Activated CD8-positive, alpha-beta memory T cell treated with anti-CD3 and anti-CD28 coated beads, Interleukin-2, amount 10 ng/mL, durations not matched to agents 7 days and 5 days (primary cell): ENCODE results near the gene SEMA5A. TPM values are rescaled to one million over a fixed set of nuclear protein-coding genes. Genes with fewer than 3 reads are reported as not detected.

Source experiments
- ATAC-seq: fragments of 150-1000 bp; cut with Tn5 transposase; one replicate; pipeline ENCODE4 v1.10.0; 2021; ENCODE audit warnings: moderate library complexity
- CTCF ChIA-PET: fragments of 350-600 bp; sonication (Branson Sonifier 250); formaldehyde crosslinking; loops from one replicate; lab custom pipeline; 2021; ENCODE audit warnings: antibody characterized with exemption; lab: Charles Lee
- DNase-seq: peaks from one replicate; pipeline ENCODE4 v3.0.0-alpha.2; 2020
- H3K27ac Mint-ChIP-seq: one replicate; pipeline ENCODE4 v1.8.0; 2021; ENCODE audit warnings: mild to moderate bottlenecking, mixed read lengths
- H3K27me3 Mint-ChIP-seq: one replicate; pipeline ENCODE4 v1.8.0; 2021; ENCODE audit warnings: mixed read lengths
- H3K36me3 Mint-ChIP-seq: one replicate; pipeline ENCODE4 v1.8.0; 2021; ENCODE audit warnings: mild to moderate bottlenecking, mixed read lengths
- H3K4me1 Mint-ChIP-seq: one replicate; pipeline ENCODE4 v1.8.0; 2021; ENCODE audit warnings: mixed read lengths
- H3K4me3 Mint-ChIP-seq: one replicate; pipeline ENCODE4 v1.8.0; 2021; ENCODE audit warnings: mild to moderate bottlenecking, moderate library complexity, mixed read lengths
- H3K9me3 Mint-ChIP-seq: one replicate; pipeline ENCODE4 v1.8.0; 2022; ENCODE audit warnings: low read depth, mixed read lengths
- total RNA-seq, 2 experiments: library from RNA; stranded (reverse); gene quantifications; one replicate each; pipeline ENCODE4 v1.2.3, GENCODE V29; 2021

The SEMA5A gene
- total RNA-seq, 2 experiments from 2014 or later = 0.02 TPM; not detected in 1

DNA sequence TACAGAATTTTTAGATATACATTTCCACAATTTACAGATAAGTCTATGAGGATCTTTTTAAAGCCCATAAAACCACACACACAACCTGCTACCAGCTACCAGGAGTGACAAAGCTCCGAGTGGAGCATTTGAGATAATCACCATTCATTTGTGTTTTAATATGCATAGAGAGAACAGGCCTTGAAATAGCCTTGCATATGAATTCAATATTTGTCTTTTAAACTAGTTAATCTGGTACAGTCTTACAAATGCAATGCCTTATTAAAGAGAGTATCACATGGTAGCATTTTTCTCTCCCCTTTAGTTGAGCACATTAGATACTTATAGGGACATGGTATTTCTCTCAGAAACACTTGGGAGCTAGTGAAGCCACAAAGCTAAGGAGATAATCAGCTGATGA lies 49.1 kb downstream of the SEMA5A start:
- CTCF ChIA-PET = no interaction called here
- Mint-ChIP-seq H3K9me3 (no peaks in the 10 kb centered on the region), H3K36me3 (no peaks in the 10 kb centered on the region), H3K4me1 (no peaks in the 10 kb centered on the region), H3K4me3 (no peak overlapping the region), H3K27ac (no peak overlapping the region), H3K27me3 (no peaks in the 10 kb centered on the region)
- ATAC-seq (no peak), DNase-seq (no peak)

DNA sequence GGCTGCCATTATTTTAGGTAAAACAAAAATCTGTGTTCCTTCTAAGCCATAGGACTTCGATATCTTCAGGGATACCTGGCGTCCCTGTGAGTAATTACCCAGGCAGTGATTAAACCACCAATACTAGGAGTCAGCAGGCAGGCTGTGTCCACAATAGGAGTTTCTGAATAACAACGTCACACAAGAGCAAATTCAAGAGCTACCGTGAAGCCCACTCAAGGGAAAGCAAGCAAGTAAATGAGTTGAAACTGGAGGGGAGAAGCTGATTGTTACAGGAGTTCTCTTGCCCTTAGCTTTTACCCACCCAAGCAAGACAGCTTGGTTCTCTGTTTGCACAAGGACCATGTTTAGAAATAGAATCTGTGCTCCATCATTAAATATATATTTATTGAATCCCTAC lies 50.8 kb downstream of the SEMA5A start:
- CTCF ChIA-PET = no interaction called here
- H3K4me1 Mint-ChIP-seq = no peaks in the 10 kb centered on the region
- DNase-seq (no peak), ATAC-seq (no peak)
- H3K36me3 Mint-ChIP-seq = no peaks in the 10 kb centered on the region
- no peaks in the 10 kb centered on the region for H3K27me3 Mint-ChIP-seq
- no peak overlapping the region for H3K4me3 Mint-ChIP-seq
- no peak overlapping the region for H3K27ac Mint-ChIP-seq
- no peaks in the 10 kb centered on the region for H3K9me3 Mint-ChIP-seq

- CTCF ChIA-PET = no interaction called here
- no peaks in the 10 kb centered on the region for H3K36me3 Mint-ChIP-seq
- ATAC-seq (no peak), DNase-seq (no peak)
- no peaks in the 10 kb centered on the region for H3K27me3 Mint-ChIP-seq
- H3K27ac Mint-ChIP-seq = no peak overlapping the region
- no peaks in the 10 kb centered on the region for H3K9me3 Mint-ChIP-seq
- no peaks in the 10 kb centered on the region for H3K4me1 Mint-ChIP-seq
- no peak overlapping the region for H3K4me3 Mint-ChIP-seq
These were observed 51.6 kb downstream of the SEMA5A start for GRCh38 chr5:9494301-9494700.

- ATAC-seq = no peak
- H3K27me3 Mint-ChIP-seq = no peaks in the 10 kb centered on the region
- no peak for DNase-seq
- H3K4me3 Mint-ChIP-seq = no peak overlapping the region
- H3K9me3 Mint-ChIP-seq = peaks cover 2% of the 10 kb centered on the region
- CTCF ChIA-PET = no interaction called here
- H3K4me1 Mint-ChIP-seq = no peaks in the 10 kb centered on the region
- no peak overlapping the region for H3K27ac Mint-ChIP-seq
- H3K36me3 Mint-ChIP-seq = no peaks in the 10 kb centered on the region
These were observed 55.3 kb downstream of the SEMA5A start for GRCh38 chr5:9490494-9491097.

DNA sequence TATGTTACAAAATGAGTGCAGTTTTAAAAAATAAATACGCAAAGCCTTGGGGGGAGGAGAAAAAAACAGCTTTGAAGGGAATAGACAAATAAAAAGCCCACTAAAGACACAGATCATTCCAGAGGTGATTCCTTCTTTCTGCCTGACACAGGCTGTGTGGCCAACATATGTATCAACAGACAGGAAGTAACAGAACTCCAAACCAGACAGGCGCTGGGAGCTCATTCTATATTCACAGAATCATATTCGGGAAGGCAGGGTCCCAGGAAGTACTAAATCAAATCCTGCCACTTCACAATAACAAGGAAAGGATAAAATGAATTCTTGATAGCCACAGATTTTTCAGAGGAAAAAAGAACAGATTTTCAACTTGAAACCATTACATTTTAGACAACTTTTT lies 62.1 kb downstream of the SEMA5A start:
- no peaks in the 10 kb centered on the region for H3K4me1 Mint-ChIP-seq
- no peak overlapping the region for H3K4me3 Mint-ChIP-seq
- no peak for ATAC-seq
- no peaks in the 10 kb centered on the region for H3K27me3 Mint-ChIP-seq
- no peak overlapping the region for H3K27ac Mint-ChIP-seq
- no peaks in the 10 kb centered on the region for H3K36me3 Mint-ChIP-seq
- peaks cover 5% of the 10 kb centered on the region for H3K9me3 Mint-ChIP-seq
- DNase-seq = no peak
- CTCF ChIA-PET = no interaction called here

DNA sequence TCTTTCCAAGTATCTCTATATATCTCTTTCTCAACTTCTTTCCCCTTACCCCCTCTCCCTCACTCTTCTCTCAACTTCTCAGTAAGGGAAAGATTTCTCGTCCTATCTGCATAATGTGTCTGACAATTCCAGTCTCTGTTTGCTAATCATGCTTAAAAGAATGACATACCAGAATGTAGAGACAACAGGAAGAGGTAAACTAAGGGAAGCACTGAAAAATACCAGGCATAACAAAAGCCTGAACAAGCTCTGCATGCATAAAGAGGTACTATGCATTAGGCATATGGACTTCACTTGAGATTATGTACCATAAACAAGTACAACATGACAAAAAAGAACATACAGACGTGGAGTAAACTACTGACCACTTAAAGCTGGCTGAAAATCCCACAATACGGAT lies 62.6 kb downstream of the SEMA5A start:
- DNase-seq (no peak), ATAC-seq (no peak)
- no peak overlapping the region for H3K4me3 Mint-ChIP-seq
- H3K36me3 Mint-ChIP-seq = no peaks in the 10 kb centered on the region
- H3K27me3 Mint-ChIP-seq = no peaks in the 10 kb centered on the region
- H3K9me3 Mint-ChIP-seq = peaks cover 5% of the 10 kb centered on the region
- H3K27ac Mint-ChIP-seq = no peak overlapping the region
- no peaks in the 10 kb centered on the region for H3K4me1 Mint-ChIP-seq
- CTCF ChIA-PET = no interaction called here

- Mint-ChIP-seq H3K27ac (no peak overlapping the region), H3K4me3 (no peak overlapping the region), H3K27me3 (no peaks in the 10 kb centered on the region), H3K4me1 (no peaks in the 10 kb centered on the region), H3K9me3 (peaks cover 8% of the 10 kb centered on the region), H3K36me3 (no peaks in the 10 kb centered on the region)
- DNase-seq = no peak
- CTCF ChIA-PET = no interaction called here
- no peak for ATAC-seq
These were observed 63.5 kb downstream of the SEMA5A start for GRCh38 chr5:9482381-9482780.

DNA sequence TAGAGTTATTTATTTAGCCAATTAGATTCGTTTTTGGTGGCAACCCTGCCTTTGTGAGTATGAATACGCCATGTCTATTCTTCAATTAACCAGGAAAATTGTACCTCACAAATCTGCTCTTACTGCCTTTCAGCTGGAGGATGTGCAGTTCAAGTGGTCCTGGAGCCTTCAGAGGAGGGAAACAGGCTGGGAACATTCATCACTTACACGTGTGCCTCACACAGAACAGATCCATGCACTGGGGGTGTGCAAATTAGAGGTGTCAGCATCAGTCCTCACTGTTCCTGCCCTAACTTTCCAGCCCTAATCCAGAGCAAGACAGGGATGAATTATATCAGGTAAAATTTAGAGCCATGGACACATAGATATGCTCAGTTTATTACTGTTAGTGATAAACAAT lies 65.4 kb downstream of the SEMA5A start:
- H3K4me1 Mint-ChIP-seq = no peaks in the 10 kb centered on the region
- CTCF ChIA-PET = no interaction called here
- no peak overlapping the region for H3K27ac Mint-ChIP-seq

GRCh38 chr5:9479990-9480389 lies 65.9 kb downstream of the SEMA5A start:
- H3K27me3 Mint-ChIP-seq = no peaks in the 10 kb centered on the region
- no peak overlapping the region for H3K4me3 Mint-ChIP-seq
- peaks cover 10% of the 10 kb centered on the region for H3K9me3 Mint-ChIP-seq
- ATAC-seq (no peak), DNase-seq (no peak)
- CTCF ChIA-PET = no interaction called here
- no peaks in the 10 kb centered on the region for H3K36me3 Mint-ChIP-seq
- H3K4me1 Mint-ChIP-seq = no peaks in the 10 kb centered on the region
- H3K27ac Mint-ChIP-seq = no peak overlapping the region

More for the DNA sequence above, 65.4 kb downstream of the SEMA5A start:
- no peak for DNase-seq
- Mint-ChIP-seq H3K4me3 (no peak overlapping the region), H3K27me3 (no peaks in the 10 kb centered on the region), H3K36me3 (no peaks in the 10 kb centered on the region), H3K9me3 (peaks cover 10% of the 10 kb centered on the region)
- ATAC-seq = no peak

GRCh38 chr5:9479361-9479760 lies 66.5 kb downstream of the SEMA5A start:
- H3K27me3 Mint-ChIP-seq = no peaks in the 10 kb centered on the region
- H3K27ac Mint-ChIP-seq = no peak overlapping the region
- H3K36me3 Mint-ChIP-seq = no peaks in the 10 kb centered on the region
- peaks cover 10% of the 10 kb centered on the region for H3K9me3 Mint-ChIP-seq
- no peak for DNase-seq
- H3K4me1 Mint-ChIP-seq = no peaks in the 10 kb centered on the region
- no peak overlapping the region for H3K4me3 Mint-ChIP-seq
- no peak for ATAC-seq
- CTCF ChIA-PET = no interaction called here

DNA sequence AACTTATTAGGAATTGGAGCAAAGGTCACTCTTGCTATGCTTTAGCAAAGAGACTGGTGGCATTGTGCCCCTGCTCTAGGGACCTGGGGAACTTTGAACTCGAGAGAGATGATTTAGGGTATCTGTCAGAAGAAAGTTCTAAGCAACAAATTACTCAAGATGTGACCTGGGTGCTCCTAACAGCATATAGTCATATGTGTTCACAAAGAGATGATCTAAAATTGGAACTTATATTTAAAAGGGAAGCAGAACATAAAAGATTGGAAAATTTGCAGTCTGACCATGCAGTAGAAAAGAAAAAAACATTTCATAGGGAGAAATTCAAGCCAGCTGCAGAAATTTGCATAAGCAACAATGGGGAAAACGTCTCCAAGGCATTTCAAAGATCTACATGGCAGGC lies 68.3 kb downstream of the SEMA5A start:
- ATAC-seq = no peak
- Mint-ChIP-seq H3K27me3 (no peaks in the 10 kb centered on the region), H3K4me1 (no peaks in the 10 kb centered on the region), H3K9me3 (peaks cover 15% of the 10 kb centered on the region), H3K4me3 (no peak overlapping the region), H3K27ac (no peak overlapping the region), H3K36me3 (no peaks in the 10 kb centered on the region)
- CTCF ChIA-PET = no interaction called here
- no peak for DNase-seq

- H3K4me3 Mint-ChIP-seq = no peak overlapping the region
- CTCF ChIA-PET = no interaction called here
- DNase-seq = no peak
- no peak overlapping the region for H3K27ac Mint-ChIP-seq
- H3K4me1 Mint-ChIP-seq = no peaks in the 10 kb centered on the region
- H3K9me3 Mint-ChIP-seq = peaks cover 13% of the 10 kb centered on the region
- no peaks in the 10 kb centered on the region for H3K36me3 Mint-ChIP-seq
- no peak for ATAC-seq
- H3K27me3 Mint-ChIP-seq = no peaks in the 10 kb centered on the region
These were observed 71.5 kb downstream of the SEMA5A start for GRCh38 chr5:9474219-9475002.

DNA sequence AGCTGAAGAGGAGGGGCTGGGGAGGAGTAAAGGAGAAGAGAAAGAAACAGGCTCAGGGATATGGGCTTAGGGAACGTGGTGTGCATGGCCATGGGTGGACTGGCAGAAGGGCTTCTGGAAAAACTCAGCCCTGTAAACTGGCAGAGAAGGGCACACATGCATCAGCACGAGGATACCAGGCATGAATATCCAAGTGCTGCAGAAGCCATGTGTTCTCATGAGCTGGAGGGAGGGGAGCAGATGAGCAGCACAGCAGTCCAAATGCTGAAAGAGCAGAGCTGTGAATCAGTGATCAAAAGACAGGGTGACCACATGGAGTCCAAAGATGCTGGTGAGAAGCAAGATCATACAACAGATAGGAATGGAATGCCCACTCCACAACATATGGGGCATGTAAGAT lies 72.3 kb downstream of the SEMA5A start:
- Mint-ChIP-seq H3K4me3 (no peak overlapping the region), H3K4me1 (no peaks in the 10 kb centered on the region), H3K9me3 (peaks cover 13% of the 10 kb centered on the region), H3K27ac (no peak overlapping the region), H3K36me3 (no peaks in the 10 kb centered on the region), H3K27me3 (no peaks in the 10 kb centered on the region)
- ATAC-seq = no peak
- CTCF ChIA-PET = no interaction called here
- no peak for DNase-seq

GRCh38 chr5:9470410-9470809 lies 75.5 kb downstream of the SEMA5A start:
- Mint-ChIP-seq H3K4me3 (no peak overlapping the region), H3K4me1 (no peaks in the 10 kb centered on the region)
- CTCF ChIA-PET = no interaction called here

More at GRCh38 chr5:9470410-9470809, 75.5 kb downstream of the SEMA5A start:
- Mint-ChIP-seq H3K36me3 (no peaks in the 10 kb centered on the region), H3K9me3 (peaks cover 5% of the 10 kb centered on the region), H3K27ac (no peak overlapping the region), H3K27me3 (no peaks in the 10 kb centered on the region)
- ATAC-seq (no peak), DNase-seq (no peak)
